ENCODE data around the gene SUSD4. TPM values are rescaled to one million over a fixed set of nuclear protein-coding genes. Genes with fewer than 3 reads are reported as not detected.

SUSD4 gene
- total and polyA plus RNA-seq, 10 of the 15 experiments (the other 5 are each of a cell fraction or from before 2014, with no cell fraction given) = 0.13 to 1.1 (median 0.26) TPM; not detected in 3

- POLR2A ChIA-PET = interaction anchor here (1.4 kb wide), 2 partner anchors 12 to 15 kb away, joined by 3 to 8 read pairs; no protein-coding TSS in a partner anchor
- Histone ChIP-seq H4K20me1 (ENCODE audit: control insufficient read depth, insufficient read depth) (no peaks in the 10 kb centered on the region), H3K36me3 (ENCODE audit: control insufficient read depth in 2 of 2, insufficient read depth in 2 of 2, low read length in 1 of 2) (no peaks in the 10 kb centered on the region), H3K9me3 (replicated peaks; ENCODE audit: control insufficient read depth, insufficient read depth, low read length) (no peaks in the 10 kb centered on the region), H3K4me3 (no peak overlapping the region), H3K9ac (ENCODE audit: control insufficient read depth, insufficient read depth, low read length) (no peak overlapping the region), H3K27ac (ENCODE audit: control insufficient read depth, insufficient read depth) (no peak overlapping the region), H3K4me2 (ENCODE audit: control insufficient read depth, insufficient read depth) (no peak overlapping the region), H3K79me2 (ENCODE audit: control insufficient read depth, insufficient read depth, low read length) (no peaks in the 10 kb centered on the region), H3K27me3 (replicated peaks in 1 of 2; ENCODE audit: control insufficient read depth in 2 of 2, insufficient read depth in 2 of 2, low read length in 1 of 2) (no peaks in the 10 kb centered on the region; a peak in 1 of 4 replicates), H2AFZ (ENCODE audit: control insufficient read depth, low read depth, low read length) (no peak overlapping the region), H3K4me1 (ENCODE audit: control insufficient read depth, insufficient read depth, low read length) (no peaks in the 10 kb centered on the region)
- intact Hi-C loops (cut with micrococcal nuclease; ENCODE audit: unreplicated experiment) (loop anchor here (1.0 kb wide), 1 partner anchor 69 kb away; no protein-coding TSS in a partner anchor), in situ Hi-C loops (cut with MboI) (no loop called here)
- BruUV-seq (replicated peaks) = no TSS peak
- no peak for DNase-seq (ENCODE audit: low read depth, low spot score)
- CTCF ChIA-PET = interaction anchor here (0.6 to 4.6 kb wide), 17 partner anchors 8 to 383 kb away, joined by 3 to 62 read pairs (median 4); partner anchors contain the start of gene TLR5
- 0% methylated on average over 4 of the region's 4 CpGs for WGBS (ENCODE audit: insufficient coverage, insufficient replicate concordance, low lambda C conversion rate, missing lambda C conversion rate)
- RAD21 ChIA-PET (ENCODE audit: unreplicated experiment) = interaction anchor here (0.8 to 3.0 kb wide), 19 partner anchors 13 to 454 kb away, joined by 3 to 19 read pairs (median 4); partner anchors contain the start of gene TLR5
- no peak for FAIRE-seq
- ATAC-seq = peak; percentile 85
- SMC1A ChIA-PET (ENCODE audit: uncharacterized antibody, unreplicated experiment) = interaction anchor here (0.7 to 5.9 kb wide), 17 partner anchors 8 to 521 kb away, joined by 3 to 47 read pairs (median 4); partner anchors contain the start of gene TLR5
- no peak for TF ChIP-seq ZNF24 (IDR thresholded peaks at IDR 0.05)
- peak; percentile 17; the same call in 1 of the 2 replicates for TF ChIP-seq SMC3 (IDR thresholded peaks at IDR 0.05; ENCODE audit: borderline replicate concordance, low read length)
- peak in 2 of 3 experiments; percentile 7 to 41; a peak in 1 of 6 replicates for TF ChIP-seq CTCF (IDR thresholded peaks at IDR 0.05 in 2 of 3, conservative IDR thresholded peaks at IDR 0.05 in 1 of 3; ENCODE audit: control insufficient read depth in 2 of 3, extremely low read depth in 1 of 3, insufficient read depth in 1 of 3, low read depth in 3 of 3, low read length in 3 of 3)
- no peak for TF ChIP-seq BCL11A (IDR thresholded peaks at IDR 0.05; ENCODE audit: low read depth, low read length)
- peak; percentile 19; the same call in 1 of the 2 replicates for TF ChIP-seq RAD21 (IDR thresholded peaks at IDR 0.05; ENCODE audit: insufficient read depth, low read depth, low read length)
Measured at GRCh38 chr1:223175032-223175431, 188.9 kb downstream of the SUSD4 start.

Small RNA genes lying within 50 kb of the gene (small RNA-seq; reads per million reads assigned to genes)
- not detected for gene RNU4-57P

Other genes starting within 250 kb of the SUSD4 start
- 0.38 and 0.45 TPM in 2 replicates for gene TLR5, start 220.9 kb downstream of the SUSD4 start, total RNA-seq (2014; rRNA removed)
- gene TLR5, start 220.9 kb downstream of the SUSD4 start, total RNA-seq (2014; rRNA removed; fragmentation: Illumina TruSeq; extraction: Trizol) = 0.89 and 1.3 TPM in 2 replicates
- 0.56 and 0.69 TPM in 2 replicates for gene TLR5, start 220.9 kb downstream of the SUSD4 start, total RNA-seq (2021)
- 5.3 and 5.8 TPM in 2 replicates for gene TLR5, start 220.9 kb downstream of the SUSD4 start, polyA plus RNA-seq (2011; rRNA removed)
- gene TLR5, start 220.9 kb downstream of the SUSD4 start, polyA plus RNA-seq (2014; fragmentation: Illumina TruSeq; extraction: Trizol) = 0.93 and 1.9 TPM in 2 replicates
- gene TLR5, start 220.9 kb downstream of the SUSD4 start, polyA plus RNA-seq (2014; fragmentation: Nextera tagmentation; extraction: Ambion mirVana) = under 1 TPM; 0.34 to 0.51 TPM
- 0.72 and 1.1 TPM in 2 replicates for gene TLR5, start 220.9 kb downstream of the SUSD4 start, polyA plus RNA-seq (2014; rRNA removed)
- 1 to 10 TPM in 1 of 2 experiments, under 1 TPM in 1; 0.60 to 1.2 TPM for gene TLR5, start 220.9 kb downstream of the SUSD4 start, polyA plus RNA-seq (2016; fragmentation: Nextera tagmentation; extraction: Ambion mirVana)
- gene CCDC185, start 29.2 kb upstream of the SUSD4 start, total RNA-seq (2014; rRNA removed) = not detected in 2 replicates
- not detected in 2 replicates for gene CCDC185, start 29.2 kb upstream of the SUSD4 start, total RNA-seq (2014; rRNA removed; fragmentation: Illumina TruSeq; extraction: Trizol)
- not detected in 2 replicates for gene CCDC185, start 29.2 kb upstream of the SUSD4 start, total RNA-seq (2021)
- gene CCDC185, start 29.2 kb upstream of the SUSD4 start, polyA plus RNA-seq (2011; rRNA removed) = not detected in 2 replicates
- gene CCDC185, start 29.2 kb upstream of the SUSD4 start, polyA plus RNA-seq (2014; fragmentation: Illumina TruSeq; extraction: Trizol) = not detected in 2 replicates
- not detected for gene CCDC185, start 29.2 kb upstream of the SUSD4 start, polyA plus RNA-seq (2014; fragmentation: Nextera tagmentation; extraction: Ambion mirVana)
- not detected in 2 replicates for gene CCDC185, start 29.2 kb upstream of the SUSD4 start, polyA plus RNA-seq (2014; rRNA removed)
- gene CCDC185, start 29.2 kb upstream of the SUSD4 start, polyA plus RNA-seq (2016; fragmentation: Nextera tagmentation; extraction: Ambion mirVana) = not detected

Data from GM12878 (cell line).